Brain microvascular endothelial cell (primary cell): ENCODE results near the gene TRIM54.
A peak's percentile ranks its signal among the peaks of the same experiment; 100 is the strongest.

Source experiments
- DNase-seq: peaks from one replicate; pipeline ENCODE4 v3.0.0-alpha.2; 2020
- H3K27ac ChIP-seq: fragments of 250-450 bp; sonication (Bioruptor Pico); 2 replicates; pipeline ENCODE4 v1.5.1; 2020; ENCODE audit warnings: mild to moderate bottlenecking, moderate library complexity
- H3K27me3 ChIP-seq: fragments of 250-450 bp; sonication (Bioruptor Pico); replicated peaks from 2 replicates; pipeline ENCODE4 v1.5.1; 2020; ENCODE audit warnings: mild to moderate bottlenecking
- H3K36me3 ChIP-seq: fragments of 250-450 bp; sonication (Bioruptor Pico); replicated peaks from 2 replicates; pipeline ENCODE4 v1.5.1; 2020; ENCODE audit warnings: mild to moderate bottlenecking
- H3K4me3 ChIP-seq: 2 replicates; pipeline ENCODE4 v1.5.1; 2011; ENCODE audit warnings: low read depth, mild to moderate bottlenecking, control low read depth, low read length, moderate library complexity
- CTCF ChIP-seq: IDR thresholded peaks from 2 replicates; pipeline ENCODE4 v1.5.1; 2011; ENCODE audit warnings: low read depth, mild to moderate bottlenecking, moderate library complexity, low read length, control low read depth, inconsistent platforms; ENCODE audit errors: missing control alignments
- in situ Hi-C: cut with HindIII; loops from 2 replicates; pipeline ENCODE4 v1.10.0; 2017; ENCODE audit warnings: low sequenced_read_pairs, low pct_ligation_motif_present

TRIM54 gene

DNA sequence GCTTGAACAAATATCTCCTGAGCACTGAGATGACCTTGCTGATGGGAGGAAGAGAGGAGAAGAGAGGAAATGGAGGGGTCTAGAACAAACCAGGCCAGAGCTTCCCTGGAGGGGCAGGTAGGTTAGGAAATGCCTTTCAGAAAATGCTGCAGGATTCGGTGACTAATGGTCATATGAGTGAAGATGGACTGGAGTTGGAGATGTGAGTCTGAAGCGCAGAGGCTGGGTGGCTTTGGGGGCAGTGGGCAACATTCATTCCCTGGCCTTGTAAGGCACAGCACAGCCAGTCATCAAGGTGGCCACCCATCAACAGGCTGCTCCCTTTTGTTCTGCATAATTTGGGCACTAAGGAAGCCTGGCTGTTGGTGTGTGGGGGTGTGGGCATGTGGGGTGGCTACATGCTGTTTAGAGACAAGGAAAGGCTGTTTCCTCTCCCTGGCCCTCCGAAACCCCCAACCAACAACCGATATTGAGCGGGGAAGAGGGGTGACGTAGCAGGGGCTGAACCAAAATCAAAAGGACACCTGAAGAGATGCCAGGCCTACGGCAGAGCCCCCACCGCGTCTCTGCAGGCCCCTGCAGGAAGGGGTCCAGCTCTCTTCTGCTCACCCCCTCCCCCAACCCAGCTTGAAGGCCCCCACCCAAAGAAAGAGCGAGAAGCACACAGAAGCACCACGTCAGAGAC lies 20.8 kb upstream of the TRIM54 start:
- Histone ChIP-seq H3K27ac (no peak overlapping the region), H3K36me3 (no peaks in the 10 kb centered on the region), H3K4me3 (no peak overlapping the region), H3K27me3 (peaks cover 59% of the 10 kb centered on the region)
- no peak for TF ChIP-seq CTCF
- in situ Hi-C loops: no loop called here
- DNase-seq: no peak

DNA sequence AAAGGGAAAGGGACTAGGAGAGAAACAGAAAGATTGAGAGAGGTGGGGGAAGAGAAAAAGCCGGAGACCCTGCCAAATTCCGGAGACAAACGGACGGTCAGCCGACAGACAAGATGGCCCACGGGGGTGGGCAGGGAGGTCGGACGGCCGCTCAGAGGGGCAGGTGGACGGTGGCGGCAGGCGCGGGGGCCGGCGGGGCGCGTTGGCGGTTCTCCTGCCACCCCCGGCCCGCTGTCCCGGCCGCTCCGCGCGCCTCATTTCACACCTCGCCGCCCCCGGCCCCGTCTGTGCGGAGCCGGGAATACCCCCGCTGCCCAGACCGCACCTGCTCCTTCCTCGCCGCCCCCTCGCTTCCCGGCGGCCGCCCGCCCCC lies 20.3 kb upstream of the TRIM54 start:
- in situ Hi-C loops: no loop called here
- Histone ChIP-seq H3K27me3 (peaks cover 59% of the 10 kb centered on the region), H3K27ac (no peak overlapping the region), H3K36me3 (no peaks in the 10 kb centered on the region), H3K4me3 (no peak overlapping the region)
- DNase-seq: no peak
- no peak for TF ChIP-seq CTCF

DNA sequence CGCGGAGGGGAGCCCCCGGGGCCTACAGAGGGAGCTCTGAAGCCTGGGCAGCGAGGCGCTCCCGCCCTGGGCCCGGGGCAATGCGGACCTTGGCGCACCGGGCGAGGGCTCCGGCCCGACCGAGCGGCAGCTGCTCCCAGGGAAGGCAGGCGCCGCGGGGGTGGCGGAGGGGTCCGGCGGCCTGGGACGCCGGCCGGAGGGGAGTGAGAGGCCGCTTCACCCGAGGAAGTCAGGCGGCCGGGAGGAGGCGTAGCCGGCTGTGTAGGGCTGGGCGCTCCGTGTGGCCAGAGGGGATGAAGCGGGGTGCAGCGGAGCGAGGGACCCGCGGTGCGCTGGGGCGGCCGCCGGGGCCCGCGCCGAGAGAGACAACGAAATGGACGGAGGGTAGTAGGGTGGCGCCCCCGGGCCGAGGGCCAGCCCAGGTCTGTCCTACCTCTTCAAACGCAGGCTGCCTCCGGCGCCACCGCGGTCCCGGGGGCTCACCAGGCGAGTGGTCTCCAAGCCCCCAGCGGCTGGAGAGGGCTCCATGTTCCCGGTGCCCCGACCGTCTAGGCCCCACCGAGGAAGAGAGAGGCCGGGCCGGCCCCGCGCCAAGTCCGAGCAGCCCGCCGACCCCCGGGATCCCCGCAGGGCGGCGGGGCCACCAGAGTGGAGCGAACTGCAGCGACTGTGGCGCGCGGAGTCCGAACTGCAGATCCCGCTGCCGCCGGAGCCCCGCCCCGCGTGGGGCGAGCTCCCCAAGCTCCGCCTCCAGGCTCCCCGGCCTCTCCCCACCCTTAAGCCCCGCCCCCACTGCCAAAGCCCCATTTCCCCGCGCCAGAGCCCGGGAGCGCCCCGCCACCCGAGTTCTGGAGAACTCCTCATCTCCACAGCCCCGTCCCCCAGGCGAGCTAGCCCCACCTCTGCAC lies 19.6 kb upstream of the TRIM54 start, which contains the start of gene SLC30A3:
Gene SLC30A3 (minus strand): TSS at position 669 of the 908 bp plus-strand sequence. CDS start 141 bp downstream, at position 528.
- no peak for TF ChIP-seq CTCF
- in situ Hi-C loops: no loop called here
- Histone ChIP-seq H3K27me3 (peaks cover 66% of the 10 kb centered on the region), H3K36me3 (no peaks in the 10 kb centered on the region), H3K4me3 (peak within 1 kb of the TSS; percentile 15), H3K27ac (no peak within 1 kb of the TSS)
- DNase-seq: no peak

DNA sequence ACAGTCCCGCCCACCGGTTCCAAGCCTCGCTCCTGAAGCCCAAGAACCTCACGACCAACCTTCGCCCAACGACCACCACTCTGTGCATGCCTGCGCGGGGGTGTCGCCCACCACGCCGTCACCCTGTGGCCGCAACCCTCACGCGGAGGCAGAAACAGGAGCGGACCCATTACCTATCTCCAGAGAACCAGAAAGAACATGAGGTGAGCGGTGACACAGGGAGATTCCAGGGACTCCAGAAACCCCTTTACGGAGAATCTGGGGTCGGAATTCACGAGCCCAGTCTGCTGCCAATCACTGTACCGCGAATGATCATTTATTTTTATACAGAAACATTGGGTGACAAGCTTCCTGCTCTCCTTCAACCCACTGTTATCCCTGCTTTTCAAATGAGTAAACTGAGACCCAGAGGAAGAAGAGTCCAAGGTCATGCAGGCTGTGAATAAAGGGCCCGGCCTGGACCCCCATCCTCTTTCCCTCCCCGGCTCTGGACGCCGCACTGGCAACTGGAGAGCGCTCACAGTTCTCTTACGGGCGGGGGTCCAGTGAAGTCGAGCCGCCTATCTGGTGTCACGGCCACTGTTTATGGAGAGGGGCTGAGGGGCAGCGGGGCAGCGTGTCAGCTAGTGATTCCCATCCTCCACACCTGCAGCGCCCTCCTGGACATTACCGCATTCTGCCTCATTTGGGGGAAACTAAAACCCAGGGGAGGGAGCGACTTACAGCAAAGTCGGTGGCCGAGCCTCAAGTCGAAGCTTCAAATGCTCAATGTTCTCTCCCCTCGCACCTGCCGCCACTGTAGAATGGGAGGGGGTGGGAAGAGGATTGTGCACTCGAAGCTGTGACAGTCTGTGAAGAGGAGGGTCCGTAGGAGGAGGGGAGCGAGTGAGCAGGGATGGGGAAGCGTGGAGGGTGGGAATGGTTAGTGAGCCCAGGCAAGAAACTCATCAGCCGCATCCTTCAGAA lies 18.7 kb upstream of the TRIM54 start:
- no peak for DNase-seq
- H3K27ac ChIP-seq: no peak overlapping the region
- peaks cover 66% of the 10 kb centered on the region for H3K27me3 ChIP-seq
- TF ChIP-seq CTCF: no peak
- H3K36me3 ChIP-seq: no peaks in the 10 kb centered on the region
- in situ Hi-C loops: no loop called here
- peak overlapping the region; percentile 15 for H3K4me3 ChIP-seq

DNA sequence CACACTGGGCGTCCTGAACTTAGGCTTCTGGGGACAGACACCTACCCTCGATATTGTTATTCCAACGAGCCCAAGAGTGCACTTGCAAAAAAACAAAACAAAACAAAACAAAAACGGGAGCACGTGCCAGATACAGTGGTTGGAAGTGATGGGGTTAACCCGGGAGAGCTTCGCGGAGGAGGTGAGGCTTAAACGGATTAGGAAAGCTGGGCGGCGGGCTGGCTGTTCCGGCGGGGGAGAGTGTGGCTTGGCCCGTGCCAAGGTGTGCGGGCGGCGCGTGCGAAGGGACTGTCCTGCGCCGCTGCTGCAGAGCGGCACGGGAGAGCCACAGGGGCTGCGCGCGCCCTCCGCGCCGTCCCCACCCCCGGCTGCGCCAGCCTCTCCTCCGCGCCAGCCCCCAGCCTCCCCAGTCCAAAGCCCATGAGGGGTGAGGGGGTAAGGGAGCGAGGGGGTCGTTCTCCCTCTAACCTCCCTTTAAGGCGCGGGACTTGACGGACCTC lies 17.9 kb upstream of the TRIM54 start:
- TF ChIP-seq CTCF: no peak
- Histone ChIP-seq H3K27me3 (peaks cover 70% of the 10 kb centered on the region), H3K4me3 (no peak overlapping the region), H3K27ac (no peak overlapping the region), H3K36me3 (no peaks in the 10 kb centered on the region)
- DNase-seq: no peak
- in situ Hi-C loops: no loop called here
